HG02588 (cell line): ENCODE results near the gene EARS2.

Experiments
- ATAC-seq: cut with Tn5 transposase; IDR thresholded peaks from one replicate; pipeline ENCODE4 v1.9.1; 2021; ENCODE audit warnings: mild to moderate bottlenecking, moderate library complexity; ENCODE audit not compliant: unreplicated experiment

Gene EARS2

DNA sequence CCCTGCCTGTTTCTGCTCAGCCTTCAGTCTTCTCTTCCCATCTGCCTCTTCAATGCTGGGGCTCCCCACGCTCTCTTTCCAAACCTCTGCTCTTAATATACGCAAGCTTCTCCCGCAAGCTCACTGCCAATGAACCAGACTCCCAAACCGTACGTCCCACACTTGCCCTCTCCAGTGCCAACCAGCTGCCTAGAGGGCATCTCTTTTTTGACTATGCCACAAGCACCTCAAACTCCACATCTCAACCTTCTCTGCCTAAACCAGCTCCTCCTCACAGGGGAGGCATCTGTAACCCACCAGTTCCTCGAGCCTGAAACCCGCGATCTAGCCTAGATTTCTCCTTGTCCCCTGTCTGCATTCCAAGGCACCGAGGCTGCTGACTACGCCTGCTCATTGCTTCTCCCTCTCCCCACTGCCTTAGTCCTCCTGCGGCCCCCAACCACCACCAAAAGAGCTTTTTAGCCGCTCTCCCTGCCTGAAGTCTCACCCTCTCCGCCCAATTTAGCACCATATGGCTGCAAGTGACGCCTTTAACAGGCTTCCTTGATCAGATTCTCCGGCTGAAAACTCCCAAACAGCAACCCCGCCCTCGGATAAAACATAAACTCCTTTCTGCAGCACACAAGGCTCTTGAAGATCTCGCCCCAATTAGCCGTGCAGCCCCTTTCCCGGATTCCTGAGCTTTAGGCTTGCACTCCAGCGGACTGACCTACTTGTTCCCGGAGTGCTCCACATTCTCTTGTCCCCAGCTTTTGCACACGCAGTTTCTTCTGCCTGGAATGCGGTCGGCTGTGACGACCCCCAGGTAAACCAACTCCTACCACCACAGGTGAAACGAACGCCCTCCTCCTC, 48.3 kb downstream of the EARS2 start:
- no peak for ATAC-seq

DNA sequence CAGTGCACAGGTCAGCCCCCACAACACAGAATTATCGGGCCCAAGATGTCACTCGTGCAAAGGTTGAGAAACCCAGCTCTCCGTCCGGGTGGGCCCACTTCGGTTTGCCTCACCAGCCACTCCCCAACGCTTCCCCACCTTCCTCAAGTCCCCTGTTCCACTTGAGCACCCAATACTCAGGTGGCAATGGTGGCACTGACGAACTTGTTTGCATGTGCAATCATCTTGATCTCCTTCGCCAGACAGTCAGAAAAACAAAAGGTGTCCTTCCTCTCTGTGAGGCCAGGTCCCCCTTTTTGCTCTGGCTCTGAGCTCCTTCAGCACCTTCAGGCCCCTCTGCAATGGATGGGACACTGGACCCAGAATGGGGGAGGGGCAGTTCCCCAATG, 50.5 kb downstream of the EARS2 start:
- ATAC-seq = no peak

GRCh38 chr16:23505671-23506605, 51.2 kb downstream of the EARS2 start:
- ATAC-seq = no peak

DNA sequence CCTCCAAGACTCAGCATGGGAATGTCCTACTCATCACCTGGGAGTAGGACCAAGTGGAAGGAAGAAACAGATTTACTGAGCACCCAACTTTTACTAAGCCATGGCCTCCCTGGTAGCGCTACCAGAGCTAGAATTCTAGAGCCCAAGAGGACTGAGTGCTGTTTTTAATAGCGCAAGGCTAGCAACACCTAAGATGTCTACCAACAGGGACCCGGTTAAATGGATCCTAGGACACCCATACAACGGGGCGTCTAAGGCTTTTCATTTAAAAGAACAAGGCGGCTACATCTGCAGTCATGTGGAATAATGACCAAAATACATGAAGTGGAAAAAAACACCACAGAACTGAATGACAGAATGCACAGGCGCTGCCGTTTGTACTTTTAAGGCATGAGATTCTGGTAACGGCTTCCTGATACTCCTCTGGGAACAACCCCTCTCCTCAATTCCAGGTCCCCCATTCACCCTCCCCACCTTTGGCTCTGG, 51.9 kb downstream of the EARS2 start:
- ATAC-seq = peak; percentile 5

GRCh38 chr16:23504453-23505179, 52.5 kb downstream of the EARS2 start:
- peak; percentile 62 for ATAC-seq

GRCh38 chr16:23504076-23504452, 53.1 kb downstream of the EARS2 start:
- ATAC-seq = no peak

- no peak for ATAC-seq
Observed at GRCh38 chr16:23502466-23502865, 54.7 kb downstream of the EARS2 start.

- no peak for ATAC-seq
Observed at GRCh38 chr16:23501291-23501690, 55.9 kb downstream of the EARS2 start.

DNA sequence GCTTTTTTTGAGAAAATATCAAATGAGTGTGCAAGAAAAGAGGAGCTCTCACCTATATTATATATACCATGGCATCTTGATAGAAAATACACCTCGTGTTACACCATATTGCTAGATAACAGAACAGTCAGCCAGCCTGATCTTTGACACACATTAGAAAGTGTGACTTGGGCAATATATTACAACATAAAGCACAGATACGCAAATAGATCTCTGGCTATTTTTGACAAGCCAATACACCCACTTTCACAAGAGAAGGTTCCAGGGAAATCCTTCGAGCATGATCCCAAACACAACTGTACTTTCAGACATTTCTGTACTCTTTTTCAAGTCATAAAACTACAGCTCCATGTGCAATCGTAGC, 56.3 kb downstream of the EARS2 start:
- ATAC-seq = no peak

DNA sequence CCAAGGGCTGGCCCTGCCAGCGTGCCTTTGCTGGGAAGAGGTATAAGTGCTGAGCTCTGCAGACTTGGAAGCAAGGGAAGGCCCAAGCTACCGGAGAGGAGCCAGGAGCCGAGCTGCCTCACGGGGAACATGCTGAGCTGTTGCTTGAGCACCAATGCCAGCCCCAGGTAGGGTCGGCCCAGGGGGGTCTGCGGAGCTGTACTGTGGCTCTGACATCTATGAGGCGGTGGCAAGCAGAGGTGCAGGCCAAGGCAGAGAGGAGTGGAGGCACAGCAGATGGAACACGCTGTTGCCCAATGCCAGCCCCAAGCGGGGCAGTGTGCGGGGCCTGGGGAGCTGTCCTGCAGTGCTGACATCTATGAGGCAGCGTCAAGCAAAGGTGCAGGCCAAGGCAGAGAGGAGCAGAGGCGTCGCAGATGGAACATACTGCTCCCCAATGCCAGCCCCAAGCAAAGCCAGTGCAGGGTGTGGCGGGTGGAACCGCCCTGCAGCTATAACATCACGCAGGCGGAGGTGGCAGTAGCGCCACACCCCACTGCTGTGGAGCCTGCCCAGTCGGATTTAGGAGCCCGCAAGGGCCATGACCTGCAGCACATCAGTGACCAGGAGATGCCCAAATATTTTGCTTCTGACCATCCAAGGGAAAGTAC, 56.8 kb downstream of the EARS2 start:
- ATAC-seq = no peak

GRCh38 chr16:23499801-23500200, 57.3 kb downstream of the EARS2 start:
- ATAC-seq = no peak

- ATAC-seq = no peak
Observed at GRCh38 chr16:23498863-23499262, 58.3 kb downstream of the EARS2 start.

GRCh38 chr16:23497543-23497868, 59.6 kb downstream of the EARS2 start:
- no peak for ATAC-seq

DNA sequence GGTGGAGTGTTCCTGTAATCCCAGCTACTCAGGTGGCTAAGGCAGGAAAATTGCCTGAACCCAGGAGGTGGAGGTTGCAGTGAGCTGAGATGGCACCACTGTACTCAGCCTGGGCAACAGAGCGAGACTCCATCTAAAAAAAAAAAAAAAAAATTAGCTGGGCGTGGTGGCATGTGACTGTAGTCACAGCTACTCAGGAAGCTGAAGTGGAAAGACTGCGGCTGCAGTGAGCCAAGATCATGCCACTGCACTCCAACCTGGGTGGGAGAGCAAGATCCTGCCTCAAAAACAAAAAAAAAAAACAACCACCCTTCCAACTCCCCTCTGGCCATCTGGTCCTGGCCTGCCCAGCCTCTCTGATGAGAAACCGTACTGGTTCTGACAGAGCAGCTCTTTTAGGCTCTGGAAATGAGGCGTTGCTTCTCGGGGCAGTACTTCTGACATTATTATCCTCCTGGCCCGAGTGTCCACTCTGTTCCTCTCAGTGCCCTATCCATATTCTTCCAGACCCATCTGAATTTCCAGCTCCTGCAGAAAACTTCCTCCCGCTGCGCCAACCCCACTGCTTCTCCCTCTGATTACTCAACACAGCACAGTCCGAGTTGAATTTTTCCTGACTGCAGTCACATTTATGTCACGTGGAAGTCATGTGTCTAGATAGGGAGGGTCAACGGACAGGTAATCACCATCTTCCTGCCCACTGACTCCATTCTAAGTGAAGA, 60.2 kb downstream of the EARS2 start:
- no peak for ATAC-seq

- ATAC-seq = no peak
Observed at GRCh38 chr16:23495671-23496070, 61.5 kb downstream of the EARS2 start.

DNA sequence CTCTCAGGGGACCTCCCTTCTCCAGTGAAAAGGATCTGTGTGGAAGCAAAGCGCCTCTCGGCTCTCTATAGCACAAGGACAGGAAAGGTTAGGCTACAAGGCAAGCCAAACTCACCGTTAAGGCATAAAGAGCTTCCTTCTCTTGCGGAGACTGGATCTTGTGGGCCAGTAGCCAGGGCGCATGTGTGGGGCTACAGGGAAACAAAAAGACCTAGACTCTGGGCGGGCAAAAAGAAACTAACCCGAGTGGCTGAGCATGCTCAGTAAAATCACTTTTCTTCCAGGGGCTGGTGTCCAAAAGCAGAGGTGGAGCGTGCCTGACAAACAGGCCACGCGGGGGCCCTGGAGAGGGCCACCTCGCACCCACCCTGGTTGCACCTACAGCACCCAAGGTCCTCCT, 63.0 kb downstream of the EARS2 start:
- no peak for ATAC-seq

DNA sequence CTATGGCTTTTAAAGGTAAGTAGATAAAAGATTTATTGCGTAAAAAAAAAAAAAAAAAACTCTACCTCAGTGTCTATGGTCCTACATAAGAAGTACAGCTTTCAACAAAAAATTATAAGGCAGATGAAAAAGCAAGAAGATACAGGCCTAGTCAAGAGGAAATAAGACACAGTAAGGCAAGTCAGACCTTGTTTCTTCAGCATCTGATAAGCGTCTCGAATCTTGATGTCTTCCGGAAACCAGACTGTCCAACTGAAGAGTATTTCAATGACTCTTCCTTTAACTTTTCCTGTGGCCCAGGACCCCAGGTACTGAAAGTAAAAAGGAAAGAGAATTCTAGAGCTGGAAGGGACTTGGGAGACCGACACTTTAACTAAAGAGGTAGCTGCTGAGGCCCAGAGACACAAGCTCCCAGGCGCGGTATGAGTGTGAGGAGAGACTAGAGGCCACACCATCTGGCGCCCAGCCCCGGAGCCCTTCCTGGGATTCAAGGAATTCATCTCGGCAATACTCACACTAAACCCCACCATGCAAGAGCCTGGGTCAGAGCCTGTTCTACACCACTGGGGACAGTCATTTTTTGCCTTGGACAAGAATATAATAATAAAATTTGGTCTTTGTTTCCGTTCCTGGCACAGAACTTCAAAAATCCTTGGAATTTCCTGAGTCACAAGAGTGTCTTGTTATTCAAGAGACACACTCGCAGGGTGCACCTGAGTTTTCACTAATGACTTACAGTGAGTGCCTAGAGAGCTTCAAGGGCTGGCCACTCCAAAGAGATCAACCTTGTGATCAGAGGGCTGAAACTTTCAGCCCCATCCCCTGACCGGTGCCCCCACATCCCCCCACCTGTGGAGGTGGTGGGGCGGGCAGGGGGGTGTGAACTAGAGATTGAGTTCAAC, 65.4 kb downstream of the EARS2 start:
- no peak for ATAC-seq

DNA sequence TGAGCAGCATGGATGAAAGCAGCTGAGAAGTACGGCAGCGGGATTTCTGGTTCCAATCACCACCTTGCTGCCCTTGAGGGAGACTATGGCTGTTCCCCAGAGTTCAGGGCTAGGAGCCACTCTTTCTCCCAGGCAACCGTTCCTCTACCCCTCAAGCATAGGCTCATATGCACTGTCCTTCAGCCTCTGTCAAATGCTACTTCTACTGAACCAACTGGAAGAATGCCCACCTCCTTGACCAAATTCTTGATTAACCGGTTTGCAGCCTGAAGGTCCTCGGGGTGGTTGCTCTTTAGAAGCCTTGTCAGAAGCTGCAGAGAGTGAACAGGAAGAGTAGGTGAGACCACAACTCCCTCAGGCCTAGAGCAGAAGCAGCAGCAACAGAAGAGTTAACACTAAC, 70.7 kb downstream of the EARS2 start:
- ATAC-seq = no peak

- no peak for ATAC-seq
Observed at GRCh38 chr16:23485841-23486240, 71.3 kb downstream of the EARS2 start.
